K562 treated with DMSO at 1 percent for 12 hours (cell line): Measurements from ENCODE around the gene WIPF3. TPM values are rescaled to one million over a fixed set of nuclear protein-coding genes. Genes with fewer than 3 reads are reported as not detected.

Experiments used
- total RNA-seq: library from RNA; unstranded; fragments of 300-600 nt; gene quantifications from 2 replicates; pipeline ENCODE4 v1.2.3, GENCODE V29; 2022; ENCODE audit not compliant: insufficient read depth

WIPF3 gene, protein sequence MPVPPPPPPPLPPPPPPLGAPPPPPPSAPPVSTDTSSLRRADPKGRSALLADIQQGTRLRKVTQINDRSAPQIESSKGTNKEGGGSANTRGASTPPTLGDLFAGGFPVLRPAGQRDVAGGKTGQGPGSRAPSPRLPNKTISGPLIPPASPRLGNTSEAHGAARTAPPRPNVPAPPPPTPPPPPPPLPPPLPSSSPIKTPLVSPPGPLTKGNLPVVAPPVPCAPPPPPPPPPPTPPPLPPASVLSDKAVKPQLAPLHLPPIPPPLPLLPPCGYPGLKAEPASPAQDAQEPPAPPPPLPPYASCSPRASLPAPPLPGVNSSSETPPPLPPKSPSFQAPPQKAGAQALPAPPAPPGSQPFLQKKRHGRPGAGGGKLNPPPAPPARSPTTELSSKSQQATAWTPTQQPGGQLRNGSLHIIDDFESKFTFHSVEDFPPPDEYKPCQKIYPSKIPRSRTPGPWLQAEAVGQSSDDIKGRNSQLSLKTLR
- total RNA-seq, result 0.50 and 1.1 TPM in 2 replicates

DNA sequence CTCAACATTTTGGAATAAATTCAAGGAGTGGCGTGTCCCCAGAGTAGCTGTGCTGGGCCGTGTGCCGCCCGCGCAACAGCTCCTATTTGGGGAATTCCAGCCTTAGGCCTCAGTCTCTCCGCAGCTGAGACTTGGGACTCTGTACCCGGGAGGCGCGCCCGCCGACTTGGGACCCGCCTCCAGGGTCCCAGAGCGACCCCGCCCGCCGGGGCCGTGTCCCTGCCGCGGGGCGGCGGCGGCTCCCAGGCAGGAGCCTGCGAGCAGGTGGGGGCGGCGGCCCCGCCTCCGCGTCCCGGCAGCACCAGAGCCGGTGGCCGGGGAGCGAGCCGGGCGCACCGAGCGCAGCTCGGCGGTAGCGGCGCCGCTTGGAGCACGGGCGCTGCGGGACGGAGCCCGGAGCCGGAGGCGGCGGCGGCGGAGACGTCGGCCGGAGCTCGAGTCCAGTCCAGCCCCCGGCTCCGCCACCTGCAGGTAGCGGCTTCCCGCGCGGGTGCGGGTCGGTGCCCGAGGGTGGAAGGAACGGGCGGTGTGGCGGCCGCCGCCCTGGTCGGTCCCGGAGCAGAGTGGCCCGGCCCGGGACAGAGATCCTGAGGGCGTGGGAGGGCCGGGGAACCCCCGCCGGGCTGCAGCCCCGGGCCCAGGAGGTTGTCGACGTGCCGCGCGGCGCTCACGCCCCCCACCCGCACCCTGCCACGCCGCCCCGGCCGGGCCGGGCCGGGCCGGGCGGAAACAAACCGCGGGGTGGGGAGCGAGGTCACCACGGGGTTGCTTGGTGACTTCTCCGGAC lies at the start of gene WIPF3:
Gene WIPF3 (plus strand): TSS at position 301 of the 787 bp plus-strand sequence. CDS start 28,217 bp downstream, outside the sequence.

Other genes with a start within 250 kb of the WIPF3 start
- gene PRR15, start 242.7 kb upstream of the WIPF3 start, total RNA-seq, result not detected in 2 replicates
- gene SCRN1, start 183.3 kb downstream of the WIPF3 start, total RNA-seq, result 0.68 TPM in 1 of 2 replicates, not detected in the other
- gene FKBP14, start 220.2 kb downstream of the WIPF3 start, total RNA-seq, result 2.8 and 11.2 TPM in 2 replicates
- 2.9 and 10.4 TPM in 2 replicates for gene PLEKHA8, start 221.9 kb downstream of the WIPF3 start, total RNA-seq